Retinal pigment epithelial cell (primary cell): ENCODE data around the gene ATP5PB.

Experiments used
- DNase-seq: peaks from one replicate; pipeline ENCODE4 v3.0.0-alpha.2; 2010; ENCODE audit warnings: low read depth
- H3K4me3 ChIP-seq: 2 replicates; pipeline ENCODE4 v1.5.1; 2011; ENCODE audit warnings: mild to moderate bottlenecking, low read length, control low read depth, moderate library complexity
- TF ChIP-seq, protein P1 (sequence below): conservative IDR thresholded peaks from 2 replicates; pipeline ENCODE4 v1.5.1; 2011; ENCODE audit warnings: low read depth, low read length, control low read depth, inconsistent platforms

ATP5PB gene

DNA sequence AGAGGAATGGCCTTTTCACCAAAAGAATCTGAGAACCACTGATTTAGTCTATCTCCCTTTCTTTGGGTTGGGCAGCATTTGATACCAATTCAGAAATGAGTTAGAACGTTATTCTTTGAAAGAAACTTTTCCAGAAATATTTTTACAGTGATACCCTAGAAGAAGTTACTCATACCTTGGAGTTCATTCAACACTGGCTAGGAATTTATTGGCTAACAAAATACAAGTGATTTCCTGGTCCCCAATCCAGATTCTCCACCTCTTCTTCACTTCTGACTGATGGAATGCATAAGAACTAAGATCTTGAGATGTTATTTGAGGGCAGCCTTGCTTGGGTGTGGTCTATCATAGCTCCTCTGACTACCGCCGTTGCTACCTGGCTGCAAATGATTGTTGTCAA is 33.9 kb downstream of the ATP5PB start:
- no peak overlapping the region for H3K4me3 ChIP-seq
- TF ChIP-seq, protein P1, sequence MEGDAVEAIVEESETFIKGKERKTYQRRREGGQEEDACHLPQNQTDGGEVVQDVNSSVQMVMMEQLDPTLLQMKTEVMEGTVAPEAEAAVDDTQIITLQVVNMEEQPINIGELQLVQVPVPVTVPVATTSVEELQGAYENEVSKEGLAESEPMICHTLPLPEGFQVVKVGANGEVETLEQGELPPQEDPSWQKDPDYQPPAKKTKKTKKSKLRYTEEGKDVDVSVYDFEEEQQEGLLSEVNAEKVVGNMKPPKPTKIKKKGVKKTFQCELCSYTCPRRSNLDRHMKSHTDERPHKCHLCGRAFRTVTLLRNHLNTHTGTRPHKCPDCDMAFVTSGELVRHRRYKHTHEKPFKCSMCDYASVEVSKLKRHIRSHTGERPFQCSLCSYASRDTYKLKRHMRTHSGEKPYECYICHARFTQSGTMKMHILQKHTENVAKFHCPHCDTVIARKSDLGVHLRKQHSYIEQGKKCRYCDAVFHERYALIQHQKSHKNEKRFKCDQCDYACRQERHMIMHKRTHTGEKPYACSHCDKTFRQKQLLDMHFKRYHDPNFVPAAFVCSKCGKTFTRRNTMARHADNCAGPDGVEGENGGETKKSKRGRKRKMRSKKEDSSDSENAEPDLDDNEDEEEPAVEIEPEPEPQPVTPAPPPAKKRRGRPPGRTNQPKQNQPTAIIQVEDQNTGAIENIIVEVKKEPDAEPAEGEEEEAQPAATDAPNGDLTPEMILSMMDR, result no peak
- no peak for DNase-seq

DNA sequence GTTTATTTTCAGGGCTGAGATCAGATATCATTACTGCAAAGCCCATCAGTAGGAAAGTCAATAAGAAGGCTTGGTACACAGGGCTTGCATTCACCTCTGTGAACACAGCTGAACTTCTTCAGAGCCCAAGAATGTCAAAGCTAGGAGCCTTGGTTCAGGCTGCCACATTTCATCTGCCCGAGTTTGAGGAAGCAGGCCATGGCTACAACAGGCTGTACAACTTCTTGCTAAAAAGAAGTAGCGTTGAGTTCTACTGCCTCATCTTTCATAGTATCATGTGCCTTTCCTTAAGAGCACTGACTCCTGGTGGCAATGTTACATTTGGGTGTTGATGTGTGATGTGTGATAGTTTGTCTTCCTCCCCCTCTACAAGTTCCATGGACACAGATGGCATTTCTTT is 34.6 kb downstream of the ATP5PB start:
- H3K4me3 ChIP-seq, result no peak overlapping the region
- TF ChIP-seq, protein P1, result no peak
- DNase-seq, result no peak

DNA sequence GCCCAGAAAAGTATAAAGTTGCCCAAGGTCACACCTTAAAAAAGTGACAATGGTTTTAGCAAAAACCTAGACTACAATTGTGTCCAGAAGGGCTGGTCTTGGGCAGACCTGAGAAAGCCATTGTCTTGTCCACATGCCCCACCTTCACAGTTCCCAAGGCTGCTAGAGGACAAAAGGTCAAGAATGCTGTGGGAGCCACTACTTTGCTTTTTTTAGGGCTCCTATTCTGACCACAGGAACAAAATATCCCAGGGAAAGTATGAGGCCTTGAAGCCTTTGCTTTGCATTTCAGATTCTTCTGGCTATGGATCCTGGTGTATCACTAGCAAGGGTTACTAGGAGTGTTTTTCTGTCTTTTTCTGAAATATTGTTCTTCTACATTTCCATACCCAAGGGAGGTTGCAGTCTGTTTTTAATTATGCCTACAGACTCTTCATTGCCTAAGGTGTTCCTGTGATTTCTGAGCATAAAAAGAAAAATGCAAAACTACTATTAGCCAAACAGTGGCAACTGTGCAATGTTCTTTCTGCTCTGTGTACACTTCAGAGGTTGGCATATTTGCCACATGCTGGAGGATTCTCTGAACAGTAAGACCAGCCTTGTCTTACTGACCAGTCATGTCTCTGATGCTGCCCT is 35.2 kb downstream of the ATP5PB start:
- DNase-seq, result no peak
- no peak overlapping the region for H3K4me3 ChIP-seq
- TF ChIP-seq, protein P1, result no peak

DNA sequence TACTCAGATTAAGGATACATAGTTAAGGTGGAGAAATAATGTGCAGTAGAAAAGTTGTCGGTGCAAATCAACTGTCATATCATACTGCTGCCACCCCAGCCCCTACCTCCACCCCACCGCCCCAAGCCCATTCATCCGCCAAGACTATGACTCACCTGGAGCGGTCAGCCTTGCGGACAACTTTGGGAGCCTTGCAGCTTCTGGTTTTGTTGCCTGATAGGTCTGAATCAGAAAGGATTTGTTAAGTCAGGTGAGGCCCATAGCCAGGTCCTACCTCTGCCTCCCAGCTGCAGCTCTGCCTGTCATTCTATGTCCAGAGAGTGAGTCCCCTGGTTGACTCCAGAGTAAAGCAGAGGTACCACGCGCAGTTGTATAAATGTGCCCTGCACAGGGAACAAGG is 37.2 kb downstream of the ATP5PB start:
- H3K4me3 ChIP-seq, result no peak overlapping the region
- DNase-seq, result no peak
- TF ChIP-seq, protein P1, result no peak

DNA sequence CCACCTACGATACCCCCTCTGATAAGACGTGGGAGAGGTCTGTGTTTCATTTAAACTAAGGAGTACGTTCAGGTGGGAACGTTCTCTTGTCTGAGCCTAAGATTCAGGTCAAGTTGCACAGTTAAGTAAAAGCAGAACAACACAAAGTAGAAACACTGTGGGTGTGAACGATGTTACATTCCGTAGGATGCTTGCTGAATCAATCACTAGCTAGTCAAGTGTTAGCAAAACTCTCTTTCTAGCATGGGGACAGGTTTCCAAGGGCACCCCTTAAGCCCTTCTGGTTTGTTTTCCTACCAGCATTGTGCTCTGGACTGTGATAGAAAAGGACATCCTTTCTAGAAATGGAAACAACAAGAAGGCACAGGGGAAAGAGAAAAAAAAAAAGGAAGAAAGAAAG is 37.9 kb downstream of the ATP5PB start:
- DNase-seq, result no peak

DNA sequence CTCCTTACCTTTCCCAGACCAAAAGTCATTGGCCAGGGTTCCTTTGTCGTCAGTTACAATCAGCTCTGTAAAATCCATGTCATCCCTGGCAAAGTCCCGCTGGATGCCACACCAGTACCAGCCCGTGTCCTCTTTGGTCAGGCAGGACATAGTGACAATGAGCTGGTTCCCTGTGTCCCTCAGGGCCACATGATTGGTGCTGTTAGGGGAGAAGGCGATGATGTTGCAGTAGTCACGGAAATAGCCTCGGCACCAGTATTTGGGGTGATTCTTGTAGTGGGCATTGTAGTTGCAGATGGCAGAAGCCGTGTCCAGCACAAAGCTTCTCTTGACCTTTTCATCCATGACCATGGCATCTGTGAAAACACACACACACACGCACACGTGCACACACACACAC is 39.4 kb downstream of the ATP5PB start:
- no peak for DNase-seq
- no peak overlapping the region for H3K4me3 ChIP-seq
- TF ChIP-seq, protein P1, result no peak

More for the DNA sequence above, 37.9 kb downstream of the ATP5PB start:
- TF ChIP-seq, protein P1, result no peak
- H3K4me3 ChIP-seq, result no peak overlapping the region

DNA sequence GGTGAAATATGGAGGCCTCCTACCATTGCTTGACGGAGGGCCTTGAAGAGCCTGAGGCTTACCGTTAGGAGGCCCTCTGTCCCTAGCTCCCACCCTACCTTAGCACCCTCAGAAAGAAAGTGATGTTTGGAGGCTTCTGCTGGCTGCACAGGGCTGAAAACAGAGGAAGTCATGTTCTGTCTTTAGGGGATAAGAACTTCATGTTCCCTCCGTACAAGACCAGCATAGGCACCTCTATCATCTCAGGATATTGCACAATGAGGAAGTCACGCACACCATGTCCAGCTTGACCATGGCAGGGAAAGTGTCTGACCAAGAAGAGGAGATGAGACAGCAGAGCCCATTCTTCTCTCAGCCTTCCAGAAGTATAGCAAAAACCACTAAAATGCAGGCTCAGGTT is 40.3 kb downstream of the ATP5PB start:
- no peak overlapping the region for H3K4me3 ChIP-seq
- DNase-seq, result no peak
- TF ChIP-seq, protein P1, result no peak
